ENCODE data around the gene HPD.

The HPD gene

DNA sequence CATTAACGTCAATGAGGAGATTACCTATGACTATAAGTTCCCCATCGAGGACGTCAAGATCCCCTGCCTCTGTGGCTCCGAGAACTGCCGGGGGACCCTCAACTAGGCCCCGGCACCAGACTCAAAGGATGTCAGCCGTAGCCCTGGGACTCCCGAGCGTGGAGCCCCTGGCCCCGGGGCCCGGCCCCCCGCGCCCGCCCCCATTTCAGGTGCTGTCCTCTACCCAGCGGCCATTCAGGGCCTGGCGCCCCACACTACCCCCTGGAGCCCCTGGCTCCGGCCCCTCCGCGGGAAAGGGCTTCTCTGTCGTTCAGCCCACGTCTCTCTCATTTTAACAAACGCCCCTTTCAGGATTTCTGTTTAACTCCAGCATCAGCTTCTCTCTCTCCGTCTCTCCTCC is 28.5 kb downstream of the HPD start:
- TF ChIP-seq, protein P1, sequence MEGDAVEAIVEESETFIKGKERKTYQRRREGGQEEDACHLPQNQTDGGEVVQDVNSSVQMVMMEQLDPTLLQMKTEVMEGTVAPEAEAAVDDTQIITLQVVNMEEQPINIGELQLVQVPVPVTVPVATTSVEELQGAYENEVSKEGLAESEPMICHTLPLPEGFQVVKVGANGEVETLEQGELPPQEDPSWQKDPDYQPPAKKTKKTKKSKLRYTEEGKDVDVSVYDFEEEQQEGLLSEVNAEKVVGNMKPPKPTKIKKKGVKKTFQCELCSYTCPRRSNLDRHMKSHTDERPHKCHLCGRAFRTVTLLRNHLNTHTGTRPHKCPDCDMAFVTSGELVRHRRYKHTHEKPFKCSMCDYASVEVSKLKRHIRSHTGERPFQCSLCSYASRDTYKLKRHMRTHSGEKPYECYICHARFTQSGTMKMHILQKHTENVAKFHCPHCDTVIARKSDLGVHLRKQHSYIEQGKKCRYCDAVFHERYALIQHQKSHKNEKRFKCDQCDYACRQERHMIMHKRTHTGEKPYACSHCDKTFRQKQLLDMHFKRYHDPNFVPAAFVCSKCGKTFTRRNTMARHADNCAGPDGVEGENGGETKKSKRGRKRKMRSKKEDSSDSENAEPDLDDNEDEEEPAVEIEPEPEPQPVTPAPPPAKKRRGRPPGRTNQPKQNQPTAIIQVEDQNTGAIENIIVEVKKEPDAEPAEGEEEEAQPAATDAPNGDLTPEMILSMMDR (IDR thresholded peaks at IDR 0.05): no peak
- Histone ChIP-seq H3K36me3 (peaks cover 62% of the 10 kb centered on the region), H3K27me3 (no peaks in the 10 kb centered on the region), H3K4me1 (ENCODE audit: control insufficient read depth in 1 of 2, insufficient read depth in 1 of 2, low read depth in 1 of 2, low read length in 1 of 2) (peaks cover 38 to 44% of the 10 kb centered on the region in 2 experiments), H3K9me3 (no peaks in the 10 kb centered on the region), H3K4me3 (ENCODE audit: low read depth in 1 of 2, low read length in 1 of 2) (no peak overlapping the region), H3K27ac (peak overlapping the region; percentile 91)

DNA sequence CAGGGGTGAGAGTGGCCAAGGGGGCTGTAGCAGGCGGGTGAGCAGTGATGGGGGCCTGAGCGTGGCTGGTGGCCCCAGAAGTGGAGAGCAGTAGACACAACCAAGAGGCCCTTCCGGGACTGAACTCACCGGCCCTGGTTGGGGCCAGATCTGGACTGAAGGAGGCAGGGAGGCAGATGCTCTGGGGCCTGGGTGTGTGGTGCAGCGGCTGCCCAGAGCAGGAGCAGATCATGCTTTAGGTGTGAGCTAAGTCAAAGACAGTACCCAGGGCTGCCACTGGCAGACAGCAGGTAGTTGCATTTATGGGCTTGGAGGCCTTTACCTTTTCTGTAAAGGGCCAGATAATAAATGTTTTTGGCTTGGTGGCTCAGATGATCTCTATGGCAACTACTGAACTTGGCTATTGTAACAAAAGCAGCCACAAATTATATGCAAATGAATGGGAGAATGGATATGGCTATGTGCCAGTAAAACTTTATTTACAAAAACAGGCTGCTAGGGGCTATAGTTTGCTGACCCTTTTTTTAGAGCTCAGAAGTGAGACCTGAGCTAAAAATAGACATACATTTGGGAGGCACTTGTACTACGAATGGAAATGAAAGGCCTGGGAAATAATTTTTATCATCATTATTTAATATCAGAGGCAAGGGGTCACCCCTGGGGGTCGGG is 29.3 kb downstream of the HPD start:
- Histone ChIP-seq H3K36me3 (peaks cover 68% of the 10 kb centered on the region), H3K27ac (peak overlapping the region; percentile 91), H3K9me3 (no peaks in the 10 kb centered on the region), H3K27me3 (no peaks in the 10 kb centered on the region), H3K4me1 (ENCODE audit: control insufficient read depth in 1 of 2, insufficient read depth in 1 of 2, low read depth in 1 of 2, low read length in 1 of 2) (peaks cover 31 to 36% of the 10 kb centered on the region in 2 experiments), H3K4me3 (ENCODE audit: low read depth in 1 of 2, low read length in 1 of 2) (no peak overlapping the region)
- TF ChIP-seq, protein P1 (IDR thresholded peaks at IDR 0.05): no peak

DNA sequence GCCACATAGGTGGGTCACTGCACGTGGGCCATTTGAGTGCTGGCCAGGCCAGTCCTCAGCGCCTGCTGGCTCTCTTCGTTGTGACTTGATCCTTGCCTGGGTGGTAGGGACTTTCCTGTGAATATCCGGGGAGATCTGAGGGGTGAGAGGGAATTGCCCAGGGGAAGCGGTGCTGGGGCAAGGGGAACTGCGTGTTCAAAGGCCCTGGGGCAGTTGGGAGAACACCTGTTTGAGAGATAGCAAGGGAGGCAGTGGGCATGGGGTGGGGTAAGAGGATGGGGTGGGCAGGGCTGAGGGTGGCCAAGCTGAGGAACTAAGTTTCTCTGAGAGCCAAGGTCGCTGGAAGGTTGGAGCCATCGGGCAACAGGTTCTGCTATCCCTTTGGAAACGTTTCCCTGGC is 29.8 kb downstream of the HPD start:
- Histone ChIP-seq H3K9me3 (no peaks in the 10 kb centered on the region), H3K4me3 (ENCODE audit: low read depth in 1 of 2, low read length in 1 of 2) (no peak overlapping the region), H3K27ac (peak overlapping the region; percentile 91), H3K27me3 (no peaks in the 10 kb centered on the region), H3K36me3 (peaks cover 74% of the 10 kb centered on the region), H3K4me1 (ENCODE audit: control insufficient read depth in 1 of 2, insufficient read depth in 1 of 2, low read depth in 1 of 2, low read length in 1 of 2) (peaks cover 25 to 31% of the 10 kb centered on the region in 2 experiments)
- TF ChIP-seq, protein P1 (IDR thresholded peaks at IDR 0.05): no peak

DNA sequence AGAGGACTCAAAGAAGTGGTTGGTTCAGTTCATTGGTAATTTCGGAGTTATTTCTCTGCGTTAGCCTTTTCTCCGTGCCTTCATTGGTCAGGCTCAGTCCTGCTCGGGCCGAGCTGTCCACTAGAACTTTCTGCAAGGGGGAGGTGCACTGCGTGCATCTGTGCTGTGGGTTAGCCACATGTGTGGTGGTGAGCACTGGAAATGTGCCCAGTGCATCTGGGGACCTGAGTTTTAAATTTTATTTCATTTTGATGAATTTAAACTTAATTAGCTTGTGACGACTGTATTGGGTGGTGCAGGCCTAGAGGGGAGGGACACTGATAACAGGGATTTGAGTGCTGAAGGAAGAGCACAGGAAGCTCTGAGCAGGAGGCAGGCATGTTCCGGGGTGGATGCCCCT is 30.4 kb downstream of the HPD start:
- TF ChIP-seq, protein P1 (IDR thresholded peaks at IDR 0.05): no peak
- H3K4me1 ChIP-seq (ENCODE audit: control insufficient read depth in 1 of 2, insufficient read depth in 1 of 2, low read depth in 1 of 2, low read length in 1 of 2): peaks cover 20 to 25% of the 10 kb centered on the region in 2 experiments
- peaks cover 79% of the 10 kb centered on the region for H3K36me3 ChIP-seq
- no peak overlapping the region for H3K4me3 ChIP-seq (ENCODE audit: low read depth in 1 of 2, low read length in 1 of 2)
- peak overlapping the region; percentile 91 for H3K27ac ChIP-seq
- H3K9me3 ChIP-seq: no peaks in the 10 kb centered on the region
- no peaks in the 10 kb centered on the region for H3K27me3 ChIP-seq

DNA sequence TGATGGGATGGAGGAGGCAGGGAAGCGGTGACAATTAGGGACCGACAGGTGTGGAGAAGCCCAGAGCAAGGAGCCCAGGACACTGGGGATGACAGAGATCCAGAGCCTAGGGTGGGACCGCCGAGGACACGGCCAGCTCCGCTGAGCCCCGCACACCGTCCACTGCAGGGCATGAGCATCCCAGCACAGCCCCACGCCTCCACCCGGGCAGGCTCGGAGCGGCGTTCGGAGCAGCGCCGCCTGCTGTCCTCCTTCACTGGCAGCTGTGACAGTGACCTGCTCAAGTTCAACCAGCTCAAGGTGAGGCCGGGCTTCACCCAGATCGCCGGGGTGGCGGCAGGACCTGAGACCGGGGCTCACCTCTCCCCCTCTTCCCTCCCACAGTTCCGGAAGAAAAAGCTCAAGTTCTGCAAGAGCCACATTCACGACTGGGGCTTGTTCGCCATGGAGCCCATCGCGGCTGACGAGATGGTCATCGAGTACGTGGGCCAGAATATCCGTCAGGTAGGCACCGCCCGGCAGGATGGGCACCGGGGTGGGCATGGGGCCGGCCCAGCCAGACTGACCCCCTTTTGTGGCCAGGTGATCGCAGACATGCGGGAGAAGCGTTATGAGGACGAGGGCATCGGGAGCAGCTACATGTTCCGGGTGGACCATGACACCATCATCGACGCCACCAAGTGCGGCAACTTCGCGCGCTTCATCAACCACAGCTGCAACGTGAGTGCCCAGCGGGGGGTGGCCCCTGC is 31.1 kb downstream of the HPD start:
- Histone ChIP-seq H3K9me3 (no peaks in the 10 kb centered on the region), H3K4me1 (ENCODE audit: control insufficient read depth in 1 of 2, insufficient read depth in 1 of 2, low read depth in 1 of 2, low read length in 1 of 2) (peaks cover 12 to 18% of the 10 kb centered on the region in 2 experiments), H3K27ac (peak overlapping the region; percentile 91), H3K36me3 (peaks cover 87% of the 10 kb centered on the region), H3K4me3 (ENCODE audit: low read depth in 1 of 2, low read length in 1 of 2) (no peak overlapping the region), H3K27me3 (no peaks in the 10 kb centered on the region)
- TF ChIP-seq, protein P1 (IDR thresholded peaks at IDR 0.05): no peak
